HepG2 (cell line): ENCODE results near the gene RETN. TPM values are rescaled to one million over a fixed set of nuclear protein-coding genes. Genes with fewer than 3 reads are reported as not detected.
A peak's percentile ranks its signal among the peaks of the same experiment; 100 is the strongest.

Experiments used
- ATAC-seq: fragments of 200-7000 bp; cut with Tn5 transposase; 3 replicates; pipeline ENCODE4 v1.9.1; 2020; ENCODE audit warnings: mild to moderate bottlenecking, moderate library complexity
- BruUV-seq: library from RNA; stranded (reverse); fragments of 400-500 nt; replicated peaks from 2 replicates; lab custom pipeline; 2021; lab: Mats Ljungman, UMichigan
- CTCF ChIA-PET: fragments of 300-600 bp; formaldehyde crosslinking; extraction: SDS; loops from one replicate; lab custom pipeline; 2021; ENCODE audit warnings: low total read pairs, inconsistent platforms, low intra/inter-chr PET ratio; lab: Yijun Ruan, JAX
- POLR2A ChIA-PET: fragments of 350-600 bp; sonication (Branson Sonifier 250); formaldehyde crosslinking; loops from one replicate; lab custom pipeline; 2020; ENCODE audit warnings: antibody characterized with exemption, inconsistent platforms; lab: Yijun Ruan, JAX
- DNase-seq: peaks from one replicate; pipeline ENCODE4 v3.0.0-alpha.2; 2015; ENCODE audit warnings: low spot score
- FAIRE-seq: peaks from 3 replicates; lab custom pipeline; 2011; peaks lifted over from hg19 to GRCh38; lab: Jason Lieb, UNC
- H2AFZ ChIP-seq: one replicate; pipeline ENCODE4 v1.6.1; 2011; ENCODE audit warnings: low read length, inconsistent platforms
- H3K27ac ChIP-seq: fragments of 300-600 bp; 3 replicates; pipeline ENCODE4 v1.8.0; 2011; ENCODE audit warnings: mixed run types, mild to moderate bottlenecking, mixed read lengths, low read length, inconsistent platforms; ENCODE audit not compliant: insufficient read depth; ENCODE audit errors: extremely low read length
- H3K27me3 ChIP-seq, 2 experiments: fragments of 200-600 bp in 1 of 2; 2 replicates in 1 of 2; 3 replicates in 1 of 2; pipeline versions ENCODE4 v1.6.0 to v1.8.0; 2011; ENCODE audit warnings: low read length in 2 of 2, mild to moderate bottlenecking in 2 of 2, moderate library complexity in 2 of 2, inconsistent platforms in 1 of 2; ENCODE audit not compliant: insufficient read depth in 2 of 2, control insufficient read depth in 1 of 2
- H3K36me3 ChIP-seq, 2 experiments: fragments of 200-600 bp in 1 of 2; replicated peaks in 1 of 2; 2 replicates in 1 of 2; 3 replicates in 1 of 2; pipeline versions ENCODE4 v1.5.1 to v1.8.0; 2011; ENCODE audit warnings: low read length in 2 of 2, inconsistent platforms in 1 of 2; ENCODE audit not compliant: insufficient read depth in 2 of 2, control insufficient read depth in 1 of 2
- H3K4me1 ChIP-seq: 2 replicates; pipeline ENCODE4 v1.5.1; 2012; ENCODE audit warnings: low read length, inconsistent platforms; ENCODE audit not compliant: insufficient read depth
- H3K4me2 ChIP-seq: 2 replicates; pipeline ENCODE4 v1.6.0; 2011; ENCODE audit warnings: low read depth, low read length, inconsistent platforms
- H3K4me3 ChIP-seq, 3 experiments: fragments of 200-600 bp in 1 of 3; sonication (generic), shearing (Covaris generic) in 1 of 3; replicated peaks in 1 of 3; 2 replicates each; pipeline ENCODE4 v1.5.1; 2011 to 2016; ENCODE audit warnings: low read length in 3 of 3, inconsistent platforms in 2 of 3, low read depth in 2 of 3, mild to moderate bottlenecking in 2 of 3, control low read depth in 1 of 3, mixed read lengths in 1 of 3; ENCODE audit not compliant: insufficient read depth in 1 of 3
- H3K79me2 ChIP-seq: one replicate; pipeline ENCODE4 v1.6.1; 2011; ENCODE audit warnings: low read length, inconsistent platforms; ENCODE audit not compliant: insufficient read depth
- H3K9ac ChIP-seq: 2 replicates; pipeline ENCODE4 v1.6.0; 2011; ENCODE audit warnings: mild to moderate bottlenecking, low read depth, low read length, inconsistent platforms; ENCODE audit not compliant: insufficient read depth
- H3K9me3 ChIP-seq: 2 replicates; pipeline ENCODE4 v1.5.1; 2012; ENCODE audit warnings: mild to moderate bottlenecking, low read length
- H4K20me1 ChIP-seq: 2 replicates; pipeline ENCODE4 v1.6.0; 2011; ENCODE audit warnings: inconsistent platforms, mild to moderate bottlenecking, low read length, moderate library complexity; ENCODE audit not compliant: insufficient read depth
- CREM ChIP-seq, 2 experiments: sonication (generic) in 1 of 2; formaldehyde crosslinking in 1 of 2; IDR thresholded peaks; 2 replicates each; pipeline versions ENCODE4 v1.4.0 to v1.6.1; 2016 to 2020; ENCODE audit warnings: antibody characterized with exemption in 1 of 2, mild to moderate bottlenecking in 1 of 2, missing genetic modification reagents in 1 of 2
- GFI1 ChIP-seq: sonication (generic); formaldehyde crosslinking; IDR thresholded peaks from 2 replicates; pipeline ENCODE4 v1.5.0; 2020; ENCODE audit warnings: missing genetic modification reagents, mild to moderate bottlenecking, borderline replicate concordance
- GPBP1L1 ChIP-seq: sonication (generic); formaldehyde crosslinking; IDR thresholded peaks from 2 replicates; pipeline ENCODE4 v1.5.0; 2020; ENCODE audit warnings: mild to moderate bottlenecking, missing genetic modification reagents
- HDAC1 ChIP-seq: sonication (generic); formaldehyde crosslinking; IDR thresholded peaks from 2 replicates; pipeline ENCODE4 v1.5.1; 2020; ENCODE audit warnings: mild to moderate bottlenecking, missing genetic modification reagents
- HMGA1 ChIP-seq: sonication (generic); formaldehyde crosslinking; conservative IDR thresholded peaks from 2 replicates; pipeline ENCODE4 v1.4.0; 2020; ENCODE audit warnings: missing genetic modification reagents
- JARID2 ChIP-seq: sonication (generic); formaldehyde crosslinking; IDR thresholded peaks from 2 replicates; pipeline ENCODE4 v1.8.1; 2023; ENCODE audit warnings: missing genetic modification reagents, inconsistent platforms; ENCODE audit not compliant: insufficient replicate concordance
- KDM4B ChIP-seq: sonication (generic); formaldehyde crosslinking; IDR thresholded peaks from 2 replicates; pipeline ENCODE4 v1.4.0; 2020; ENCODE audit warnings: missing genetic modification reagents
- NFIC ChIP-seq: IDR thresholded peaks from 2 replicates; pipeline ENCODE4 v1.6.1; 2012; ENCODE audit warnings: mild to moderate bottlenecking, low read length, inconsistent platforms
- RBAK ChIP-seq: sonication (generic); formaldehyde crosslinking; IDR thresholded peaks from 2 replicates; pipeline ENCODE4 v1.5.1; 2020; ENCODE audit warnings: mild to moderate bottlenecking, missing genetic modification reagents
- RFX5 ChIP-seq: IDR thresholded peaks from 2 replicates; pipeline ENCODE4 v1.6.1; 2011; ENCODE audit warnings: low read depth, low read length, improper control_type of control experiment
- RXRB ChIP-seq: IDR thresholded peaks from 2 replicates; pipeline ENCODE4 v1.6.1; 2016; ENCODE audit warnings: borderline replicate concordance, missing genetic modification reagents, missing compliant biosample characterization
- SPEN ChIP-seq: sonication (generic); formaldehyde crosslinking; IDR thresholded peaks from 2 replicates; pipeline ENCODE4 v1.5.1; 2020; ENCODE audit warnings: low read depth, mild to moderate bottlenecking, missing genetic modification reagents
- ZBTB25 ChIP-seq: IDR thresholded peaks from 2 replicates; pipeline ENCODE4 v1.6.1; 2018; ENCODE audit warnings: missing genetic modification reagents
- ZFP1 ChIP-seq: IDR thresholded peaks from 2 replicates; pipeline ENCODE4 v1.6.1; 2016
- ZNF343 ChIP-seq: sonication (generic); formaldehyde crosslinking; IDR thresholded peaks from 2 replicates; pipeline ENCODE4 v1.4.0; 2020; ENCODE audit warnings: mild to moderate bottlenecking, missing genetic modification reagents
- ZNF572 ChIP-seq: sonication (generic); formaldehyde crosslinking; IDR thresholded peaks from 2 replicates; pipeline ENCODE4 v1.5.1; 2020; ENCODE audit warnings: mild to moderate bottlenecking, missing genetic modification reagents
- ZNF761 ChIP-seq: sonication (generic); formaldehyde crosslinking; conservative IDR thresholded peaks from 2 replicates; pipeline ENCODE4 v1.4.0; 2020; ENCODE audit warnings: mild to moderate bottlenecking, missing genetic modification reagents
- ZNF883 ChIP-seq: sonication (generic); formaldehyde crosslinking; IDR thresholded peaks from 2 replicates; pipeline ENCODE4 v1.5.1; 2020; ENCODE audit warnings: mild to moderate bottlenecking, missing genetic modification reagents; ENCODE audit errors: not compliant biosample characterization
- WGBS: methylation state at CpG from one replicate; pipeline ENCODE4 v1.1.6; 2017; ENCODE audit warnings: low lambda C conversion rate; 5-methylcytosine and 5-hydroxymethylcytosine counted together
- in situ Hi-C: cut with HindIII; loops from 2 replicates; pipeline ENCODE4 v1.10.0; 2017; ENCODE audit warnings: low pct_unique_long_range_greater_than_20kb; ENCODE audit not compliant: extremely low pct_ligation_motif_present
- intact Hi-C: fragments of 100-400 bp; cut with micrococcal nuclease; formaldehyde crosslinking; loops from one replicate; pipeline ENCODE4 v1.10.0; 2022; ENCODE audit not compliant: unreplicated experiment
- polyA plus RNA-seq, 8 experiments: library from polyadenylated mRNA; depleted of rRNA in 3 of 8; stranded (reverse) in 7 of 8; unstranded in 1 of 8; fragments of >200 nt; fragmentation: Illumina TruSeq in 4 of 8; extraction: Trizol in 4 of 8; gene quantifications; 2 replicates each; pipeline versions ENCODE4 v1.2.1 to v1.2.3, GENCODE V29; 2011 to 2016; ENCODE audit warnings: low read depth in 4 of 8, missing spikeins in 1 of 8, mixed read lengths in 1 of 8; ENCODE audit not compliant: insufficient read depth in 1 of 8
- total RNA-seq, 5 experiments: library from RNA; depleted of rRNA; stranded (reverse); fragments of >200 nt; fragmentation: Illumina TruSeq; extraction: Trizol; gene quantifications; 2 replicates each; pipeline ENCODE4 v1.2.3, GENCODE V29; 2016; ENCODE audit warnings: low read depth in 1 of 5
- TF ChIP-seq, protein P1 (sequence below): sonication (generic); formaldehyde crosslinking; IDR thresholded peaks from 2 replicates; pipeline ENCODE4 v1.8.0; 2022; ENCODE audit warnings: mild to moderate bottlenecking, missing genetic modification reagents, moderate library complexity
- TF ChIP-seq, protein P2 (sequence below): IDR thresholded peaks from 2 replicates; pipeline ENCODE4 v1.6.1; 2016; ENCODE audit warnings: low read depth, borderline replicate concordance

The RETN gene
- total and polyA plus RNA-seq, 2 of the 13 experiments (the other 11 are each of a cell fraction or from before 2014, with no cell fraction given): not detected

DNA sequence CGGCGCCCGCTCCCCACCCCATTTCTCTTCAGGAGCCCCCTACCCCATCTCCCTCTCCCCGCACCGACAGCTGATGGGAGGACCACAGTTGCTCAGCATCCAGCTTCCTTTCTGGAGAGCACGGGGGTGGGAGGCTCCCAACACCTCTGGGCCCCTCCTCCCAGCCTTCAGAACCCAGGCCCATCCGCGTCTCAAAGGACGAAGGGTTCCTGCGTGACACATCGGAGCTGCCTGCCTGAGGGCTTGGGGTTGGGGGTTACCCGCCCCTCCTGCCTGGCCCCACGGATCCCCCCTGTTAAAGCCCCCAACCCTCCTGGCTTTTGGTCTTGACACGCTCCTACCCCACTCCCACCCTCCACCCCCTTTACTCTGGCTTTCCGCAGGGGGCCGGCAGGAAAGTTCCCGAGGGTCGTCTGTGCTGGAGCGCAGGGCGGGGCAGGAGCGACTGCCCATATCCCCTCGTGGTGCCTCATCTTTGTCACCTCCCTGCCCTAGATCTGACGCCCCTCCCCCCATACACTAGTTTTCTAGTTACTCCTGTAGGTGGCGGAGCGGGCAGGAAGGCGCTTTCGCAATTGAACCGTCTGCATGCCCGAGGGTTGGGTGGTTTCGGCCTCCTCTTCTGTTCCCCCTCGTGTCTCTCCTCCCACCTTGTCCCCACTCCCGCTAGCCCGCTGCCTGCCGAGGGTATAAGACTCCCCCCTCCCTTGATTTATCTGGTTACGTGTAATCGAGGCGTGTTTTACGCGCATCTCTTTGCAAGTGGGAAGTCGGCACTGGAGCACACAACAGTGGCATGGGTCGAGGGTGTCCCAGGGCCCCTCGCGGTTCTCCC is 12.7 kb downstream of the RETN start:
- DNase-seq: peak; percentile 77
- Histone ChIP-seq H3K9ac (peak overlapping the region; percentile 88), H3K4me3 (peak overlapping the region; percentile 85 to 99 (median 97)), H3K27ac (peak overlapping the region; percentile 57), H3K9me3 (no peaks in the 10 kb centered on the region), H3K4me1 (peaks cover 36% of the 10 kb centered on the region), H3K27me3 (peaks cover 2 to 13% of the 10 kb centered on the region in 2 experiments; a peak in 2 of 5 replicates), H3K36me3 (0 out of 5 replicates have a peak, but pooled peaks cover 0 to 2% of the 10 kb centered on the region in 2 experiments), H3K4me2 (peak overlapping the region; percentile 80), H4K20me1 (no peaks in the 10 kb centered on the region), H2AFZ (no peak overlapping the region), H3K79me2 (peaks cover 5% of the 10 kb centered on the region)
- ChIA-PET CTCF (interaction anchor here (2.8 to 3.1 kb wide), 2 partner anchors 30 to 113 kb away, joined by 13 to 34 read pairs; no protein-coding TSS in a partner anchor), POLR2A (interaction anchor here (1.2 kb wide), 1 partner anchor 44 kb away, joined by 4 read pairs; no protein-coding TSS in a partner anchor)
- intact Hi-C loops (loop anchor here (1.0 to 2.0 kb wide), 2 partner anchors 29 to 117 kb away; no protein-coding TSS in a partner anchor), in situ Hi-C loops (loop anchor here (5.0 to 10.0 kb wide), 2 partner anchors 113 to 119 kb away; no protein-coding TSS in a partner anchor)
- WGBS: 41% methylated on average over 33 of the region's 43 CpGs
- ATAC-seq: peak; percentile 45
- FAIRE-seq: peak; percentile 32
- no TSS peak for BruUV-seq
- TF ChIP-seq GPBP1L1 (CRISPR knock-in tag): no peak
- TF ChIP-seq KDM4B (CRISPR knock-in tag): no peak
- no peak for TF ChIP-seq CREM (IDR thresholded peaks at IDR 0.05)
- TF ChIP-seq CREM (CRISPR knock-in tag; IDR thresholded peaks at IDR 0.05): no peak
- TF ChIP-seq JARID2 (CRISPR knock-in tag): no peak
- TF ChIP-seq ZBTB25 (CRISPR knock-in tag): 0 out of 2 replicates have a peak, but pooled peaks have one; percentile 20
- TF ChIP-seq ZNF572 (CRISPR knock-in tag): peak; percentile 59; the same call in 1 of the 2 replicates
- TF ChIP-seq ZNF343: no peak
- no peak for TF ChIP-seq ZNF761 (CRISPR knock-in tag)
- TF ChIP-seq NFIC: no peak
- TF ChIP-seq RXRB (CRISPR knock-in tag): peak; percentile 47; the same call in 1 of the 2 replicates
- TF ChIP-seq, protein P1, sequence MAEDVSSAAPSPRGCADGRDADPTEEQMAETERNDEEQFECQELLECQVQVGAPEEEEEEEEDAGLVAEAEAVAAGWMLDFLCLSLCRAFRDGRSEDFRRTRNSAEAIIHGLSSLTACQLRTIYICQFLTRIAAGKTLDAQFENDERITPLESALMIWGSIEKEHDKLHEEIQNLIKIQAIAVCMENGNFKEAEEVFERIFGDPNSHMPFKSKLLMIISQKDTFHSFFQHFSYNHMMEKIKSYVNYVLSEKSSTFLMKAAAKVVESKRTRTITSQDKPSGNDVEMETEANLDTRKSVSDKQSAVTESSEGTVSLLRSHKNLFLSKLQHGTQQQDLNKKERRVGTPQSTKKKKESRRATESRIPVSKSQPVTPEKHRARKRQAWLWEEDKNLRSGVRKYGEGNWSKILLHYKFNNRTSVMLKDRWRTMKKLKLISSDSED (CRISPR knock-in tag): no peak
- TF ChIP-seq ZNF883: no peak
- peak; percentile 33; the same call in 1 of the 2 replicates for TF ChIP-seq GFI1 (CRISPR knock-in tag)
- no peak for TF ChIP-seq HMGA1
- TF ChIP-seq SPEN (CRISPR knock-in tag): no peak
- no peak for TF ChIP-seq ZFP1 (CRISPR knock-in tag)
- no peak for TF ChIP-seq RFX5
- 0 out of 2 replicates have a peak, but pooled peaks have one; percentile 22 for TF ChIP-seq RBAK
- TF ChIP-seq, protein P2, sequence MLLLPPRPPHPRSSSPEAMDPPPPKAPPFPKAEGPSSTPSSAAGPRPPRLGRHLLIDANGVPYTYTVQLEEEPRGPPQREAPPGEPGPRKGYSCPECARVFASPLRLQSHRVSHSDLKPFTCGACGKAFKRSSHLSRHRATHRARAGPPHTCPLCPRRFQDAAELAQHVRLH: 0 out of 2 replicates have a peak, but pooled peaks have one; percentile 37
- TF ChIP-seq HDAC1 (CRISPR knock-in tag): 0 out of 2 replicates have a peak, but pooled peaks have one; percentile 35
